GM23248 (cell line): Measurements from ENCODE around the gene SMARCA4.

ENCODE experiments used
- EZH2 ChIP-seq: fragments of 200-600 bp; sonication (generic); IDR thresholded peaks from 2 replicates; pipeline ENCODE4 v1.6.1; 2018; ENCODE audit warnings: antibody characterized with exemption, mild to moderate bottlenecking; ENCODE audit not compliant: insufficient read depth, poor library complexity, severe bottlenecking
- EZH2phosphoT487 ChIP-seq: fragments of 200-600 bp; sonication (generic); IDR thresholded peaks from 2 replicates; pipeline ENCODE4 v1.6.1; 2018; ENCODE audit warnings: antibody characterized with exemption, moderate library complexity, mild to moderate bottlenecking, low read depth; ENCODE audit not compliant: insufficient read depth

GRCh38 chr19:10971107-10971726 is 10.4 kb downstream of the SMARCA4 start:
- TF ChIP-seq EZH2 (no peak), EZH2phosphoT487 (no peak)
